ENCODE results near the gene MAP4.
A peak's percentile ranks its signal among the peaks of the same experiment; 100 is the strongest.

The MAP4 gene

DNA sequence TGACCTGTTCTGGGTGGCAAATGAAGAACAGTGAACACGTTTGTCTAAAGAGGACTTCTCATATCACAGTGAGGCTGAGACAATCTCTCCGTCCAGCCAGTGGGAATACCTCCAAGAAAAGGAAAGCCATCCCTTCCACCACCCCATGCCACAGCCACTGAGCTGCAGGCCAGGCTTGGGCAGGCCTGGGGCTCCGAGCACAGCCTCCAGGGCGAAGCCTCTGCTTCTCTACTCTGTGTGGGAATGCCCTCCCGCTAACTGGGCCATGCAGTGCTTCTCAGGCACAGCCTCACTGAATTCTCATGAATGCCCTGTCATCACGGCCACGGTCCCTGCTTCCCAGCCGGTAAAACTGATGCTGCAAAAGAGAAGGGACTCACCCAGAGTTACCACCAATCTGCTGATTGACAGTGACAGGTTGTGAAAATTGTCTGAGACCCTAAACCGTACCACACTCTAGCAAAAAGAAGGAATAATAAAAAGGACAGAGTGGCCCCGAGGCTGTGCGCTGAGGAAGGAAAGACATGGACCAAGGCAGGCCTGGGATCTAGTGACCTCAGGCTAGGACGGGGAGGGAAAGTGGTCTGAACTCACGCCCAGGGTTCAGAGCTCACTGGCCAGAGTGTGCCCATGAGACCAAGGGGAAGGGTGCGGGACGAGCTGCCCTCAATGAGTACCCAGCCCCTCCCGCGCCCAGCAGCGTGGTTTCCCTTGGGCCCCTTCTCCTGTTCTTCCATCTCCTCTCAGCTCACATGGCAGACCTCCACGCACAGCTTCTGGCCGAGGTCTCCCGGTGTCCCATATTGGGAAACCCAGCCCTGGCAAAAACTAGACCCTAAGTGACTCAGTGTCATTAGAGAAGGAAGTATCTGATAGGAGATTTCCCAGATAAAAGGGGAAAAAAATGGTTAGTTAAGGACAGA is 160.5 kb downstream of the MAP4 start:
- DNase-seq, result no peak

DNA sequence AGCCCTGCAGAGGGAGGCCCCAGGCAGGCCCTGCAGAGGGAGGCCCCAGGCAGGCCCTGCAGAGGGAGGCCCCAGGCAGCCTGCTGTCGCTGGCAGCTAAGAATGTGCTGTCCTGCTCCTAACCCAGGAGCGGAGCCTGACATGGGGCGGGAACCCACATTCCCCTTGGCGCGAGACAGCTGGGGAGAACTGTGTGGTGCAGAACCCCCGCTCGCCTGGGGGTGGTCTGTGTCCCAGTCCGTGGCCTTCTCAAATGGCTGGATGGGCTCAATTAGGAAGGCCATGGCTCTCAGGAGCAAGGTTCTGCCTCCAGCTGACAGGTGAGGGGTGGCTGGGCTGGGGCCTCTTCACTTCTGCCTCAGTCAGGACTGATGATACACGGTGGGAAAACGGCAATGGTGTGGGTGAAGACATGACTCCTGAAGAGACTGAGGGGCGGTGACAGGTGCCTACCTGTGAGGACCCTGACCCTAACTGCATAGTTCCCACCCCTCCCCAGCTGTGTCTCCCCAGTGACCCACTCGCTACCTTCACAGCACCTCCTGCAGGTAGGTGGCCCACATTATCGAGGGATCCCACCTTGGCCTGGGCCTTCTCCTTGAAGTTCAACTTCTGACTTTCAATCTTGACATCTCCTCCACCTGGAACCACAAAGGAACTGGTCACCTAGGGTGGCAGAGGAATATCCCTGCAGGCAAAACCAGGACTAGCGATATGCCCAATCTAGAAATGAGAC is 161.3 kb downstream of the MAP4 start:
- DNase-seq, result no peak

DNA sequence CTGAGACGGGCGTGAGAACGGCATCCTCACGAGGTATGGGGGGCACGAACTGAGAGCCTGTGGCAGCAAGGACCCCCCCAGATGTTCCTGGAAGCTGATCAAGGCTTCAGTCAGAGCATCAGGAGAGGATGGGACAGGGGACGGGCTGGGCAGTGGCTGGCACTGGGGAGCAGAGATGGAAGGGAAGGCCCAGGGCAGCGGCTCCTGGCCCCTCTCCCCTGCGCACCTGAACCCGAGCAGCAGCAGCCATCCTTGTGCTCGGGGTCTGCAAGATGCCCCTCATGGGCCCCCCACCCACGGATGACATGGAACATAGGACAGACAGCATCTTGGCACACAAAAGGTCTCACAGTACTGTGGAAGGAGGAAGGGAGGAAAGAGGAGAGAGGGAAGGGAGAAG is 161.9 kb downstream of the MAP4 start:
- DNase-seq, result no peak

DNA sequence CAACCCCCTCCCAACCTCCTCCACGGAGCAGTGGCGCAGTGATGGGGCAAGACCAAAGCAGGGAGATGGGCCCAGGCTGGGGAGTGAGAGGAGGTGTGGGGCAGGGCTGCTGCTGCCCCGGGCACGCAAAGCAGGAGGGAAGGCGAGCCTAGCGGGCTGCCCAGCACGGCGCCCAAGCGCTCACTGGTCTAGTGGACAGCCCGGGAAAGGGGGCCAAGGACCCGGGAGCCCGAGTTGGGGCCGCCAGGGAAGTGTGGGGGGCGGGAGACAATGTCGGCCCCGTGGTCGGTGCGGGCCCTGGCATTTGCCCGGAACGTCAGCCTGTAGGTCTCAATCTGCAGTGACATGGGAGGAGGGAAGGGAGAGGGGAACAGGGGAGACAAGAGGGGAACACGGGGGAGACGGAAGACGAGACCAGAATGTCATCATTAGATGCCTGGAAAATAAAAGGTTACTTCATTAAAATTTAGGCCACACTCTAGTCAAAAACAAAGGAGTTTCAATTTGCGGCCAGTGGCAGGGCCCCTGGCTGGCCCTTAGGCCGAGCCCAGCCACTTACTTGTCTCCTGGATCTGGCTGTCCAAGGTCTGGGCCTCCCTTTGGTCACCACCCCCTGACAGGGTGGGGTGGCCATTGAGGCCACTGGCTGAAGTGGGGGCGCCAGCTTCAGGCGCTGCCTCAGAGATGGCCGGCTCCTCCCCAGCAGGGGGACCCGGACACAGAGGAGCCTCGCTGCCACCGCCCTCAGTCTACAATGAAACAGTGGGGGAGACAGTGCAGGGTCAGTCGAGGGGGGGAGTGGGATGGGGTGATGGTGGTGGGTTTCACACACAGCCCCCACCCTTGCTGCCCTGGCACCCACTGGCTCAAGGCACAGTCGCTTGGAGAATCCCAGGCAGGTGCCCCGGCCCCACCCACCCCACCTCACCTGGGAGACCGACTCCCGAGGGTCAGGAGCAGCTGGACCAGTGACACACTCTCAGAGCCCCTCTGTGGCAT is 163.3 kb downstream of the MAP4 start:
- DNase-seq, result no peak

DNA sequence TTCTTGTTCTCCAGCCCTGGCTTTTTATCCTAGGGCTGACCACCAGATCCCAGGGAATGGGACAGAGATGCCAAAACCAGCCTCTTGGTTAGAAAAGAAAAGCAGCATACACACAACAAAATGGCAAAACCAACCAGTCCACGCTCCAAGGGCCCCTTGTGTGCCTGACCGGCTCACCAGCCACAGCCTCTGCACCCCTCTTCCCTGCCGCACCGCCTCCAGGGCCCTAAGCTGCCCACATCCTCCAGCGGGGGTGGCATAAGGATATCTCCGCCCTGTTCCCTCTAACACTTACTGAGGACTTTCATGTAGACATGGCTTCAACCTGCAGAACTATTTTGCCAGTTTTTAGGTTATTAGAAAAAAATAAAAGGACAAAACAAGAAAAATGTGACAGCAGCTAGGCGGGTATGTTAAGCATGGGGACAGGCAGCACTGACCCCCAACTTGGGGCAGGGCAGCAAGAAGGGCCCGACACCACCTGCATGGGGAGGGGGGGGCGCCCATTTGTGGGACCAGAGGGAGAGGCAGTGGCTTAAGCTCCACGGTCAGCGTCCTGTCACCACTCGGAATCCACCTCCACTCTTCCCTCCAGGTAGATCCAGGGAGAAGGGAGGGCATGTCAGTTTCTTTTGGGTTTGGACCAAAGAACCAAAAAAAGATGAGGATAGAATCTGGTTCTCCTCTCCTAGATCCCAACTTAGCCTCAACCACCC is 164.2 kb downstream of the MAP4 start:
- no peak for DNase-seq

DNA sequence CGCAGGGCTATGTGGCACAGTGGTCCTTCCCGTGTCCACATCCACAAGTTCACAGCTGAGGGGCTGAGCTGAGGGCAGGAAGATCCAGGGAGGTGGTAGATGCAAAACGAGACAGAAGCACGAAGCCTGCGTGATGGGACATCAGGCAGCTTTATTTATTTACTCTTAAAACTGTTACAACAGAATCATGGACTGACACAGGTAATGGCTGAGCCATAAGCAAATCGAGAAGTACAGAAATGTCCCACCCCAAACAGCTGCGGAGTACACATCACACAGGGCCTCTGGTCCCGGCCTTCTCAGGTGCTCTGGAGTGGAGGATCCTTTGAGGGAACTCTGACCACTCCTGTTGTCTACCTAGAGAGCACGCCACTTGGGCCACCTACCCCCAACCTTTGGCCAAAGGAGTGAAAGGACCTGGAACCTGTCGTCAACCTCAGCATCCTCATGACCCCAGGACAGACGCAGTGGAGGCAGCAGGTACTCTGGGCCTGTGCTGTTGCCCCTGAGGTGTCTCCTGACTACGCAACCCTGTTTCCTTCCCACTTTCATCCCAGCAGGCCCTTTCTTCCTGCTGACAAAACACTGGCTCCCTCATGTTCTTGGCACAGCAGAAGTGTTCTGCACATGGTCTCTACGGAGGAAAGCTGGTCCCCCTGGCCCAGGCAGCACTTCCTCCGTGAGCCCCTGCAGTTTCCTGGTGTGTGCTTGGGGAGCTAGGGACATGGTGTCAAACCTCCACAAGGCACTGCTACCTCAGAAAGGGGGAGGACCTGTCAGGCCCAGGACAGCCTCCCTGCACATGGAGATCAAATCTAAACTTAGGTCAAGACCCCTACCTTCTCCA is 165.4 kb downstream of the MAP4 start:
- DNase-seq, result no peak

DNA sequence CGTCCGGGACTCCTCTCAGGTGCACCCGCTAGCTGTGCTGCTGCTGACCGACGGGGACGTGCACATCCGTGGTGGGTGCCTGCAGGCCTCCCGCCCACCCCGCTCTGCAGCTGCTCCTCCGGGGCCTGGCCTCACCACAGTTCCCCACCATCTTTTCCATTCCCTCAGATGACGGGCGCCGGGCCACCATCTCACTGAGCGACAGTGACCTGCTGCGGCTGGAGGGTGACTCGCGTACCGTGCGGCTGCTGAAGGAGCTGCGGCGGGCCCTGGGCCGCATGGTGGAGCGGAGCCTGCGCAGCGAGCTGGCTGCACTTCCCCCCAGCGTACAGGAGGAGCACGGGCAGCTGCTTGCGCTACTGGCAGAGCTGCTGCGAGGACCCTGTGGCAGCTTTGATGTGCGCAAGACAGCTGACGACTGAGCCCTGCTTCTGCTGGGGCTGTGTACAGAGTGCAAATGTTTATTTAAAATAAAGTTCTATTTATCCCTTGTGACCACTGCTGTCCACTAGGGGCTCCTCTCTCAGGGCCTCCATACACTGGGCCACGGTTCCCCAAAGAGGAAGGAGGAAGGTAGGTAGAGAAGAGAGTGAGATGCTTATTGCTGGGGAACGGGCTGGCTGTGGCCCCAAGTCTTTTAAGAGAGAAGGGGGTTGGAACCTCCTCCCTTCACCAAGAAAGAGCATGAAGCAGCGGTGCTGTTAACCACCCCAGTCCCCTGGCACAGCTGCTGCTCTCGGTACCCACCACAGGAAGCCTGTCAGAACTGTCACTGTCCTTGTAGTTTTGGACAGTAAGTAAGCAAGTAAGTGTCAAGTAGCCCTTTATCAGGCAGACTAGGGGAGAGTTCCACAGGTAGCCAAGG is 166.3 kb downstream of the MAP4 start:
- peak; percentile 41 for DNase-seq

DNA sequence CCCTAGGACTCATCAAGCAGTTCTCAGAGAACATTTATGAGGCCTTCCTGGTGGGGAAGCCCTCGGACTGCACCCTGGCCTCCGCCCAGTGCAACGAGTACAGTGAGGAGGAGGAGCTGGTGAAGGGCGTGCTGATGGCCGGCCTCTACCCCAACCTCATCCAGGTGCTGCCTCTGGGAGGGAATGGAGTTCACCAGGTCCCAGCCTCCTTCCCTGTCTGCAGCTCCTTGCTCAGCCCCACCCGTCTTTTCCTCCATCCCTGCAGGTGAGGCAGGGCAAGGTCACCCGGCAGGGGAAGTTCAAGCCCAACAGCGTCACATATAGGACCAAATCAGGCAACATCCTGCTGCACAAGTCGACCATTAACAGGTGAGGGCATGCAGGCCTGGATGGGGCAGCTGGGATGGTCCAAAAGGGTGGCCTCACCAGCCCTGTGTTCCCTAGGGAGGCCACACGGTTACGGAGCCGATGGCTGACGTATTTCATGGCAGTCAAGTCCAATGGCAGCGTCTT is 167.0 kb downstream of the MAP4 start:
- DNase-seq, result no peak

DNA sequence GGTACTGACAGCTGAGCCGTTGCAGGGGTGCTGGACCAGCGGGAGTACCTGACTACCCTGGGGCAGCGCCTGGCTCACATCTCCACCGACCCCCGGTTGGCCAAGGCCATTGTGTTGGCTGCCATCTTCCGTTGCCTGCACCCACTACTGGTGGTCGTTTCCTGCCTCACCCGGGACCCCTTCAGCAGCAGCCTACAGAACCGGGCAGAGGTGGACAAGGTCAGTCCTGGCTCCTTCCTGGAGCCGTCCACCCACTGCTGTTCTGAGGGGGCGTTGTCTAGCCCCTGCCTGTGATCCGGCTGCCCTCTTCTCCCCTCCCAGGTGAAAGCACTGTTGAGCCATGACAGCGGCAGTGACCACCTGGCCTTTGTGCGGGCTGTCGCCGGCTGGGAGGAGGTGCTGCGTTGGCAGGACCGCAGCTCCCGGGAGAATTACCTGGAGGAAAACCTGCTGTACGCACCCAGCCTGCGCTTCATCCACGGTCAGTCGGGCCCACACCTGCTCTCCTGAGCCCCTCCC is 167.6 kb downstream of the MAP4 start:
- DNase-seq, result no peak

DNA sequence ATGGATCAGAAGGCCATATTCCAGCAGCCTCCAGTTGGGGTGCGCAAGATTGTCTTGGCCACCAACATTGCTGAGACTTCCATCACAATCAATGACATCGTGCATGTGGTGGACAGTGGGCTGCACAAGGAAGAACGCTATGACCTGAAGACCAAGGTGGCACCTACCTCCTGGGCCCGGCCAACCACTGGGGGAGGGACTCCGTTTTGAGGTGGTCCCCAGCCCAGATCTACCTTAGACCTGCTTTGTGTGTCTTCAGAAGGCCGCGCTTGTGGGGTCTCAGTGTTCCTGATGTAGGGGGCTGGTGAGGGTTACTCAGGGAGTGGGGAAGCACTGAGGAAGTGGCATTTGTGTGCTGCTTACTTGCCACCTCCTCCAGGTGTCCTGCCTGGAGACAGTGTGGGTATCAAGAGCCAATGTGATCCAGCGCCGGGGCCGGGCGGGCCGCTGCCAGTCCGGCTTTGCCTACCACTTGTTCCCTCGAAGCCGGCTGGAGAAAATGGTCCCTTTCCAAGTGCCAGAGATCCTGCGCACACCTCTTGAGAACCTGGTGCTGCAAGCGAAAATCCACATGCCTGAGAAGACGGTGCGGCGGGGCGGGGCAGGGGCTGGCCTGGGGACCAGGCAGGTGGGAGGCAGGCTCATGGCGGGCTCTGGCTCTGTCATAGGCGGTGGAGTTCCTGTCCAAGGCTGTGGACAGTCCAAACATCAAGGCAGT is 168.3 kb downstream of the MAP4 start:
- no peak for DNase-seq

DNA sequence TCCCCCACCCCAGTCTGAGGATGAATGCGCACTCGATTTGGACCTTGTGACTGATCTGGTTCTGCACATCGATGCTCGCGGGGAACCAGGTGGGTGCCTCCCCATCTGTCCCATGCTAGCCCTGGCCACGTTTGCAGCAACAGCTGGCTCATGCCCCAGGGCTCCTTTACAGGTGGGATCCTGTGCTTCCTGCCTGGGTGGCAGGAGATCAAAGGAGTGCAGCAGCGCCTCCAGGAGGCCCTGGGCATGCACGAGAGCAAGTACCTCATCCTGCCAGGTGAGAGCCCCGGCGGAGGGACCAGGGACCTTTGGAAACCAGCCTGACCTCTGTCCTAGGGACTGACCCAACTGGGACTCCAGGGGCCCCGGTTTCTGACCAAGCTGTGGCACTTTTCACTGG is 169.0 kb downstream of the MAP4 start:
- no peak for DNase-seq

DNA sequence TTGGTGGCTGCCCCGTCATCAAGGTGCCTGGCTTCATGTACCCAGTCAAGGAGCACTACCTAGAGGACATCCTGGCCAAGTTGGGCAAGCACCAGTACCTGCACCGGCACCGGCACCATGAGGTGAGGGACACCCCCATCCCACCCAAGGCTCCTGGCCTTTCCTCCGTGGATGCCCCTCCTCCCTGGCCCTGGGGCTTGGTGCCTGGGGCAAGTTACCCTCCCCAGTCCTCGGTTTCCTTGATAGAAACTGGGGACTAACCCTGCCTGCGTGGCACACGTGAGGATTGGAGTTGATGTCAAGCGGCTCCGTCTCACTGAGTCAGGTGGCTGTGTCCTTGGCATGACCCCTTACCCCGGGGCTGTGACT is 169.4 kb downstream of the MAP4 start:
- DNase-seq, result no peak

DNA sequence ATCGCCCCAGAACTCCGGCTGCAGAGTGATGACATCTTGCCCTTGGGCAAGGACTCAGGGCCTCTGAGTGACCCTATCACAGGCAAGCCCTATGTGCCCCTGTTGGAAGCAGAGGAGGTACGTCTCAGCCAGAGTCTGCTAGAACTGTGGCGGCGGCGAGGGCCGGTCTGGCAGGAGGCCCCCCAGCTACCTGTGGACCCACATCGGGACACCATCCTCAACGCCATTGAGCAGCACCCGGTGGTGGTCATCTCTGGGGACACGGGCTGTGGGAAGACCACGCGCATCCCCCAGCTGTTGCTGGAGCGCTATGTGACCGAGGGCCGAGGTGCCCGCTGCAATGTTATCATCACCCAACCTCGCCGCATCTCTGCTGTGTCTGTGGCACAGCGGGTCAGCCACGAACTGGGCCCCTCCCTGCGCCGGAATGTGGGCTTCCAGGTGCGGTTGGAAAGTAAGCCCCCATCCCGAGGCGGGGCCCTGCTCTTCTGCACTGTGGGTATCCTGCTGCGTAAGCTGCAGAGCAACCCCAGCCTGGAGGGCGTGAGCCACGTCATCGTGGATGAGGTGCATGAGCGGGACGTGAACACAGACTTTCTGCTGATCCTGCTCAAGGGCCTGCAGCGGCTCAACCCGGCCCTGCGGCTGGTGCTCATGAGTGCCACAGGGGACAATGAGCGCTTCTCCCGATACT is 169.9 kb downstream of the MAP4 start:
- DNase-seq, result no peak

DNA sequence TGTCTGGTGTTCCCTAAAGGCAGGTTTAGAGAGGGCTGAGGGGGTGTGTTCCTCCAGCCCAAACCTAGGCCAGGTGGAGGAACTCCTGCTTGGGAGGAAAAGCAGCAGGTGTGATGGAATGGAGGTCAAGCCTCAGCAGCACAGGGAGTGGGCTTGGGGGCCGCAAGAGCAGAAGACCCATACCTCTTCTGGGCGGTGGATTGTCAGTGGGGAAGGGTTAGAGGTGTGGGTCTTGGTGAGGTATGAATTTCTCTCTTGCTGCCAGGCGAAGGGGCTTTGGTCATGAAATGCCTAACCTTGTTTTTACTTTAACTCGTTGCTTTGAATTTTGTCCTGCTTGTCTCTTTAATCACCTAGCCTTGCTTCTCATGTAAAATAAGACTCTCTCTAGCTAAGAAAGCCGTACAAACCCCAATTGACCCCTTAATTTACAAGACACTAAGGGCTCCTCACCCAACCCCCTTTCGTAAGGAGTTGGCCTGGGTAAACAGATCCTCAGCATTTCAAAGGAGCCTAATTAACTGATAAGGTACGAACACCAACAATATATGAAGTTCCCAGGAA is 174.3 kb downstream of the MAP4 start:
- no peak for DNase-seq

DNA sequence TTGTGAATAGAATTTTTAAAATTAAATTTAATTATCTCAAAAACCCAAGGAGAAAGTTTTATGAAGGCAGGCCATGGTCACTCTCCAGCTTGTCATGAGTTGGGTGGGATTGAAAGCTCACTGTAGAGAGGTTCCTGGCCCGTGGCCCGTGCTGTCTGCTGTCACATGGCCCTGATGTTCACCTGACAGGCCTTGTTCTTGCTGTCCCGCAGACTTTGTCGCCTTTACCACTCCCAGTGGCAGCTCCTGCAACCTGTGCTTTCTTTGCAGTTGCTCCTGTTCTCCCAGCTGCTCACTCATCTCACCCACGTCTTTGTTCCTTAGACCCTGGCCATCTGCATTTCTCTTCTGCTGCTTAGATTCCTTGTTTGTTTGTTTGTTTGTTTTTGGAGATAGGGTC is 177.7 kb downstream of the MAP4 start:
- no peak for DNase-seq

DNA sequence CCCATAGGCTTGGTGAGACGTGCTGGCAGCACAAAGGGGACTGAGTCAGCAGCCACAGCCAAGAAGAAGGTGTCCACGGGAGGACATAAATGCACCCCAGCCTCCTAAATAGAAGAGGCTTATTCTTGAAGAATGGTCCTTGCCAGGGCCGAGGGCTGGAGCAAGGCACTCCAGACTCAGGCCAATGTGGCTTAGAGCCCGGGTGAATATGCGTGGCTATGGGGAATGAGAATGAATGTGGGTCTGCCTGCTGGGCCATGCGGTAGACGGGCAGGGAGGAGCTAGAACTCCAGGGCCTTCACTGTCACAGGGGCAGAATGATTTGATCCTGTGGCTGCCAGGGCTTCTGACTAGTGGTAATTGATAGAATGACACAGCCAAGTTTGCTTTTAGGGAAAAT is 179.2 kb downstream of the MAP4 start:
- DNase-seq, result no peak

DNA sequence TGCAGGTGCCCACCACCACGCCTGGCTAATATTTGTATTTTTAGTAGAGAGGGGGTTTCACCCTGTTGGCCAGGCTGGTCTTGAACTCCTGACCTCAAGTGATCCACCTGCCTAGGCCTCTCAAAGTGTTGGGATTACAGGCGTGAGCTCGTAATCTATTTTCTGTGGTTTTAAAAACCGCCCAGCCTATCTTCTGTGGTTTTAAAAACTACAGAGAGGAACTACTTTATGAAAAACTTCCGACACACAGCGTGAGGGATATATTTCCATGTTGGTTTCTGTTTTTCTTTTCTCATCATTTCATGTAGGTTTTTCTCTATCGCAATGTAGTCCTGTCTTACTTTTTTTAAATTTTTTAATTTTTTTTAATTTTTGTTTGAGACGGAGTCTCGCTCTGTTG is 186.7 kb downstream of the MAP4 start:
- DNase-seq, result peak; percentile 88

DNA sequence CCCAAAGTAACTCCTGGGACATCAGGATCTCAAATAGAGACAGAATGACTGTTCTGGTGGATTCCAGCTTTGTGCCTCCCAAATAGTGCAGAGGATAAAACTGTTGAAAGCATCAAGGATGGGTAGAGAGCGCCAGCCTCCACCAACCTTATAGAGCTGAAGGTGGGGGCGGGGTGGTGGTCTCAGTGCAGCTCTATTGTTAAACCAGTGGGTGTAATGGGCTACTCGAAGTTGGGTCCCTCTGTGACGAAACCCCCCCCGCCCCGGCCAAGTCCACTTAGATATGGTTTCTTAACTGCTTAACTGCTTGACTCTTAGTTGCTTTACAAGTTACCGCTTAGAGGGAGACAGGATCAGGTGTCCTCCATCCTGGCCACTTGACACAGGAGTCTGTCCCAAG is 190.6 kb downstream of the MAP4 start:
- DNase-seq, result peak; percentile 45
